Measurements from ENCODE around the gene RBPJL. TPM values are rescaled to one million over a fixed set of nuclear protein-coding genes. Genes with fewer than 3 reads are reported as not detected.

Gene RBPJL
- total RNA-seq, 1 donor from 2014 or later = not detected

DNA sequence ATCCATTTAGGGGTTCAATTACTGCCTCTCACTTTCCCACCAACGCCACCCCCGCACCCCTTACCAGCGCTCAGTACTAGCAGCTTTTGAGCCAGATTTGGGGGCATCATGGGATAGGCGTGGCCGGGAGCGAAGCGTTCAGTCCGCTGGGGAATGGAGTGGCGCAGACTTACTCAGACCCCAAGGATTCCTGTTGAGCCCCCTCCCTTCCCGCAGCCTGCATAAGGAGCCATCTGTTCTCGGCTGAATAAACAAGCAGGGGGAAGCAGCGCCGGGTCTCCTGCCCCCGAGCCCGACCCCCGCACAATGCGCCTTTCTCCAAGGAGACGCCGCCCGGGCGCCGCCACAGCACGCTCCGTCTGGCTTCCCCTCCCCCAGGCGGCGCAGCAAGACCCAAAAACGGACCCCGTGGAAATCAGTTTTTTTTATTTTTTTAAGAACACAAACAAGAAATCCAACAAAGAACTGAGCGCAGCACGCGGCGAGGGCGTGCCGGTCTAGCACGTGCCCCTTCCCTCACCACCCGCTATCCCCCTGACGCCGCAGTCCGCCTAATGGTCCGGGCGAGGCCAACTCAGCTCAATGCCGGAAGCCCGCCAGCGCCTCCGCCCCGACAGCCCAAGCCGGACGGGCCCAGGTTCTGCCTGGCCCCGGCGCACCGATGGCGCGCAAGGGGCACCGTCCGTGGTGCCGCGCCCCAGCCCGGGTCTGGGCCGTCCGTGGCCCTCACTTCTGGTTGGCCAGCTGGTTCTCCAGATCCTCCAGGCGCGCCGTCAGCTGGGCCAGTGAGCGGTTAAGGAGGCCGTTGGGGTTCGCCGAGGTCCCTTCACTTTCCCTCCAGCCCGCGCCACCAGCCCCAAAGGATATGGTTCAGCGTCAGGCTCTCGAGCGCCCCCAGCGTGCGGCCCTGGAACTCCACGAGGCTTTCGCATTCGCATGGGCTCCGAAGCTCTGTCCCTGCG is 13.3 kb upstream of the RBPJL start:
- Mint-ChIP-seq H3K27me3 (ENCODE audit: low read depth) (peaks cover 69% of the 10 kb centered on the region), H3K9me3 (no peaks in the 10 kb centered on the region), H3K27ac (ENCODE audit: unreplicated experiment) (peak overlapping the region; percentile 89), H3K4me3 (peak overlapping the region; percentile 90), H3K4me1 (peaks cover 21% of the 10 kb centered on the region), H3K36me3 (ENCODE audit: low read depth) (no peaks in the 10 kb centered on the region)
- peak; percentile 90 for TF ChIP-seq CTCF (conservative IDR thresholded peaks at IDR 0.05)
- peak; percentile 94 for DNase-seq (ENCODE audit: low read depth, low spot score)

DNA sequence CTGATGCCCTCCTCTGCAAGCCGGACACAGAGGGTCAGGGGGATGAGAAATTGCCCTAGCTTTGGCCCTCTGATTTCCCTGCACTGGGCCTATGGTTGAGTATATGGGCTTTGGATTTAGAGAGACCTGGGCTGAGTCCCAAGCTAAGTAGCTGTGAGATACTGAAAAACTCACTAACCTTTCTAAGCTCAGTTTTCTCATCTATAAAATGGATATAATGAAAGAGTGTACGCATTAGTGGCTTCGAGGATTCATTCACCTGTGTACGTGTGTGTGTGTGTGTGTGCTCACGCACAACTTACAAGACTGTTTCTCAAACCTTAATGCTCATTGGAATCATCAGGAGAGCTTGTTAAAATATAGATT is 12.7 kb upstream of the RBPJL start:
- Mint-ChIP-seq H3K4me1 (peaks cover 21% of the 10 kb centered on the region), H3K27me3 (ENCODE audit: low read depth) (peaks cover 69% of the 10 kb centered on the region), H3K27ac (ENCODE audit: unreplicated experiment) (no peak overlapping the region), H3K9me3 (no peaks in the 10 kb centered on the region), H3K36me3 (ENCODE audit: low read depth) (no peaks in the 10 kb centered on the region), H3K4me3 (peak overlapping the region; percentile 74)
- no peak for DNase-seq (ENCODE audit: low read depth, low spot score)
- peak; percentile 17 for TF ChIP-seq CTCF (conservative IDR thresholded peaks at IDR 0.05)

GRCh38 chr20:45294659-45295058 is 12.0 kb upstream of the RBPJL start:
- no peak for TF ChIP-seq CTCF (conservative IDR thresholded peaks at IDR 0.05)
- H3K4me1 Mint-ChIP-seq = peaks cover 21% of the 10 kb centered on the region
- H3K27ac Mint-ChIP-seq (ENCODE audit: unreplicated experiment) = no peak overlapping the region
- H3K4me3 Mint-ChIP-seq = no peak overlapping the region
- no peaks in the 10 kb centered on the region for H3K36me3 Mint-ChIP-seq (ENCODE audit: low read depth)
- no peak for DNase-seq (ENCODE audit: low read depth, low spot score)
- peaks cover 69% of the 10 kb centered on the region for H3K27me3 Mint-ChIP-seq (ENCODE audit: low read depth)
- H3K9me3 Mint-ChIP-seq = no peaks in the 10 kb centered on the region

DNA sequence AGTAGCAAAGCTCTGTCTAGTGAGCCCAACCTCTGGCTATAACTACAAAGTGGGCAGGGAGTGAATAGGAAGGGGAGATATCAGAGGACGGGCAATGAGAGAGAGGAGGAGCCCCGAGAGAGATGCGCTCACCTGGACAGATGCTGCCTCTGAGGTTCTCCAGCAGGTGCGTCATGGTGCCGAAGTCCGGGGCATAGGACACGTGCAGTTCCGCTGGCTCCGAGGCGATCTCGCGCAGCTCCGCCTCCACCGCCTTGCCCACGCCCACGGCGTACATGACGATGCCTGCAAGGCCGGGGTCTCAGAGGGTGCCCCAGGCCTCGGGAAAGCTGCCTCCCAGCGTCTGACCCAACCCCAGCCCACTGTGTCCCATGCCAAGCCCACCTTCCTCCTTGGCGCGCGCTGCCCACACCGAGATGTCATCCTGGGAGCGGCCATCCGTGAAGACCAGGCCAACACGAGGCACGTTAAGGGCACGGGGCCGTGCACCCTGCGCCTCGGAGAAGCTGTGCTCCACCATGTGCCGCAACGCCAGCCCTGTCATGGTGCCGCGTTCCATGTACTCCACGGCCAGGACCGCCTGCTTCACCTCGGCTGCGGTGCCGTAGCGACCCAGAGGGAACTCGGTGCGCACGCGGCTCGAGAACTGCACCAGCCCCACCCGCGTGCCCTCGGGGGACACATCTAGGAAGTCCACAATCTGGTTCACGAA is 8.7 kb upstream of the RBPJL start:
- Mint-ChIP-seq H3K36me3 (ENCODE audit: low read depth) (no peaks in the 10 kb centered on the region), H3K27me3 (ENCODE audit: low read depth) (peaks cover 57% of the 10 kb centered on the region), H3K4me1 (peaks cover 8% of the 10 kb centered on the region), H3K9me3 (no peaks in the 10 kb centered on the region), H3K4me3 (no peak overlapping the region), H3K27ac (ENCODE audit: unreplicated experiment) (peak overlapping the region; percentile 35)
- DNase-seq (ENCODE audit: low read depth, low spot score) = no peak
- no peak for TF ChIP-seq CTCF (conservative IDR thresholded peaks at IDR 0.05)

GRCh38 chr20:45299786-45300185 is 6.9 kb upstream of the RBPJL start:
- peaks cover 59% of the 10 kb centered on the region for H3K27me3 Mint-ChIP-seq (ENCODE audit: low read depth)
- TF ChIP-seq CTCF (conservative IDR thresholded peaks at IDR 0.05) = no peak
- H3K36me3 Mint-ChIP-seq (ENCODE audit: low read depth) = no peaks in the 10 kb centered on the region
- no peak overlapping the region for H3K4me3 Mint-ChIP-seq
- no peaks in the 10 kb centered on the region for H3K4me1 Mint-ChIP-seq
- H3K9me3 Mint-ChIP-seq = no peaks in the 10 kb centered on the region
- no peak for DNase-seq (ENCODE audit: low read depth, low spot score)
- H3K27ac Mint-ChIP-seq (ENCODE audit: unreplicated experiment) = no peak overlapping the region
